CD4-positive, alpha-beta T cell treated with Interleukin-6 for 4 hours (primary cell): ENCODE measurements around the gene TMEM167B.
"Not testable (repeated sequence)": the region's sequence is repeated elsewhere in the genome, so short reads cannot be mapped to it uniquely, and the experiment has no call there.

ENCODE experiments used
- DNase-seq: peaks from one replicate; pipeline ENCODE4 v3.0.0-alpha.2; 2020; ENCODE audit warnings: mixed read lengths

The TMEM167B gene

GRCh38 chr1:109090196-109091077 is at the start of gene TMEM167B:
Gene TMEM167B, plus strand, starts transcription at chr1:109090764. Its CDS starts 109 bp downstream, at chr1:109090873.
- DNase-seq = peak; percentile 89

- peak; percentile 41 for DNase-seq
These were observed 49.5 kb upstream of the TMEM167B start for GRCh38 chr1:109040989-109041620.

- DNase-seq = peak; percentile 96
These were observed 48.7 kb upstream of the TMEM167B start, which contains the start of gene WDR47 for GRCh38 chr1:109041621-109042468. Gene WDR47, minus strand, starts transcription at chr1:109042102. Its CDS starts 18,590 bp downstream, at chr1:109023512.

- DNase-seq = no peak
These were observed 45.0 kb upstream of the TMEM167B start for GRCh38 chr1:109045595-109045994.

- no peak for DNase-seq
These were observed 43.9 kb upstream of the TMEM167B start for GRCh38 chr1:109046671-109047070.

GRCh38 chr1:109047339-109047738 is 43.2 kb upstream of the TMEM167B start:
- no peak for DNase-seq

- DNase-seq = no peak
These were observed 42.2 kb upstream of the TMEM167B start for GRCh38 chr1:109048335-109048734.

GRCh38 chr1:109050228-109050995 is 40.2 kb upstream of the TMEM167B start:
- no peak for DNase-seq

GRCh38 chr1:109052145-109052544 is 38.4 kb upstream of the TMEM167B start:
- DNase-seq = not testable (repeated sequence)

- DNase-seq = no peak
These were observed 34.5 kb upstream of the TMEM167B start for GRCh38 chr1:109056064-109056463.

GRCh38 chr1:109059026-109059425 is 31.5 kb upstream of the TMEM167B start:
- DNase-seq = no peak

GRCh38 chr1:109060707-109061106 is 29.9 kb upstream of the TMEM167B start:
- DNase-seq = no peak

- no peak for DNase-seq
These were observed 29.4 kb upstream of the TMEM167B start for GRCh38 chr1:109061183-109061582.

- no peak for DNase-seq
These were observed 25.4 kb upstream of the TMEM167B start for GRCh38 chr1:109065137-109065536.

- DNase-seq = no peak
These were observed 22.7 kb upstream of the TMEM167B start for GRCh38 chr1:109067883-109068282.

GRCh38 chr1:109069294-109069693 is 21.3 kb upstream of the TMEM167B start:
- no peak for DNase-seq

- DNase-seq = peak; percentile 88
These were observed 14.8 kb upstream of the TMEM167B start, which contains the start of gene TAF13 for GRCh38 chr1:109075531-109076490. Gene TAF13, minus strand, starts transcription at chr1:109076003. Its CDS starts 56 bp downstream, at chr1:109075947.

GRCh38 chr1:109078317-109078716 is 12.2 kb upstream of the TMEM167B start:
- DNase-seq = no peak

GRCh38 chr1:109079240-109079622 is 11.3 kb upstream of the TMEM167B start:
- no peak for DNase-seq

GRCh38 chr1:109080441-109081082 is 10.0 kb upstream of the TMEM167B start:
- DNase-seq = no peak
